Measurements from ENCODE around the gene CHRM4.
A peak's percentile ranks its signal among the peaks of the same experiment; 100 is the strongest.

The CHRM4 gene

DNA sequence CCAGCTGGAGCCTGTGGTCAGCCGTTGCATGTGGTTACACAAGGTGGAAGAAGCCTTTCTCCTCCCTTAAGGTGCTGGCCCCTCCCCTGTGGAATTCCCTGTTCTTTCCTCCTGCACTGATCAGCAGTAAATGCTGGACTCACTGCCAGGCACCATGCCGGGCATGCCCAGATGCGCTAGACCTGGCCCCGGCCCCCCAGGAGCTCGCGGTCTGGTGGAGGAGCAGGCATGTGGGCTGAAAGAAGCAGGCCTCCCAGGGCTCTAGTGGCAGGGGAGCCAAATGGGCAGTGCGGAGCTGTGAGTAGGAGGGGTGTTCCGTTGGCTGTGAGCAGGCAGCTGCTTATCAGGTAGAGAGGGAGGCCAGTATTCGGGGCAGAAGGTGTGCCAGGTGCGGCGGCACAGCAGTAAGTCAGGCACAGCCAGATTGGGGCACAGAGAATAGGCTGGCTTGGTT lies 34.1 kb downstream of the CHRM4 start:
- Mint-ChIP-seq H3K9me3 (no peaks in the 10 kb centered on the region), H3K27ac (peak overlapping the region; percentile 92), H3K4me1 (peaks cover 71% of the 10 kb centered on the region), H3K36me3 (peaks cover 3% of the 10 kb centered on the region), H3K4me3 (peak overlapping the region; percentile 29)
- ATAC-seq (no peak), DNase-seq (ENCODE audit: low spot score in 2 of 2) (no peak)

GRCh38 chr11:46356924-46357482 lies 34.6 kb downstream of the CHRM4 start:
- peaks cover 71% of the 10 kb centered on the region for H3K4me1 Mint-ChIP-seq
- peak overlapping the region; percentile 29 for H3K4me3 Mint-ChIP-seq
- no peaks in the 10 kb centered on the region for H3K9me3 Mint-ChIP-seq
- peak overlapping the region; percentile 92 for H3K27ac Mint-ChIP-seq
- H3K36me3 Mint-ChIP-seq: peaks cover 5% of the 10 kb centered on the region
- DNase-seq (ENCODE audit: low spot score in 2 of 2): no peak
- ATAC-seq: no peak

DNA sequence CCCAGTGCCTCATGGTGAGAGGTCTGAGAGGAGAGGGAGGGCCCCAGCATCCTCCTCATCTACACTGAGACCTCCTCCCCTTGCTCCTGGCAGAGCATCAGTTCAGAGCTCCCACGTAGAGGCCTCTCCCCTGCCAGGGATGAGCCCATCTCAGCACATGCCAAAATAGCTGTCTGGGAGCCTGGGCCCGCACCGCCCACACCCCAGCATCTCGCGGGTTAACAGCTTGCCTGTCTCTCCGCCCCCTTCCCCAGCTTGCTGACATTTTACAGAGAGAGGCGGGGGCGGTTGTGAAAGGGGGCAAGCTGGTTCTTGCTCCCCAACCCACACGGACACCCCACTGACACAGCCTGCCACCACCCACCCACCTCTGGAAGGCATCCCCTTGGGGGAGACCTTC lies 37.9 kb downstream of the CHRM4 start:
- DNase-seq (ENCODE audit: low spot score in 2 of 2) (no peak), ATAC-seq (peak; percentile 26)
- H3K36me3 Mint-ChIP-seq: peaks cover 13% of the 10 kb centered on the region

GRCh38 chr11:46352063-46352841 lies 39.3 kb downstream of the CHRM4 start:
- peak; percentile 82 to 92 for DNase-seq (ENCODE audit: low spot score in 2 of 2)
- peaks cover 88% of the 10 kb centered on the region for H3K4me1 Mint-ChIP-seq
- peak; percentile 59 for ATAC-seq
- no peaks in the 10 kb centered on the region for H3K9me3 Mint-ChIP-seq
- H3K36me3 Mint-ChIP-seq: peaks cover 13% of the 10 kb centered on the region
- peak overlapping the region; percentile 97 for H3K27ac Mint-ChIP-seq
- peak overlapping the region; percentile 74 for H3K4me3 Mint-ChIP-seq

More for the DNA sequence above, 37.9 kb downstream of the CHRM4 start:
- peaks cover 90% of the 10 kb centered on the region for H3K4me1 Mint-ChIP-seq
- peak overlapping the region; percentile 97 for H3K27ac Mint-ChIP-seq
- H3K4me3 Mint-ChIP-seq: peak overlapping the region; percentile 74
- H3K9me3 Mint-ChIP-seq: no peaks in the 10 kb centered on the region

DNA sequence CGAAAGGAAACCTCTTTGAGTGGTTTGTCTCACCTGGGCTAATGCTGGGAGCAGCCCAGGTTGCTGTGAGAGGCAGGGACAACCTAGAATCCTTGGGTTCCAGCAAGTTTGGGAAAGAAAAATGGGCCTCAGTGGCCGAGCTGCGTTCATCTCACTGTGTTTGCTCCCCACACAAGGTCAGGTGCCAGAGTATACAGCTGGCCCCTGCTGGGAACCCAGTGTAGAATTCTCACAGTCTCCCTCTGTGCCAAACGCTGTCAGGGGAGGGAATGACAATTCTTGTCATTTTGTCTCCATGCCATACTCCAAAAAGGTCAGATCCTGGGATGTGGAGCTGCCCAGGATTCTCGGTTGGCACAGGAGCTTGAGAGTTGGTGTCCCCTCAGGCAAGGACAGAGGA lies 40.0 kb downstream of the CHRM4 start:
- Mint-ChIP-seq H3K27ac (peak overlapping the region; percentile 97), H3K4me3 (peak overlapping the region; percentile 74), H3K36me3 (peaks cover 18% of the 10 kb centered on the region), H3K4me1 (peaks cover 87% of the 10 kb centered on the region), H3K9me3 (no peaks in the 10 kb centered on the region)
- no peak for DNase-seq (ENCODE audit: low spot score in 2 of 2)
- ATAC-seq: no peak

- DNase-seq (ENCODE audit: low spot score in 2 of 2) (no peak), ATAC-seq (no peak)
- no peaks in the 10 kb centered on the region for H3K9me3 Mint-ChIP-seq
- H3K36me3 Mint-ChIP-seq: peaks cover 18% of the 10 kb centered on the region
- peaks cover 87% of the 10 kb centered on the region for H3K4me1 Mint-ChIP-seq
- peak overlapping the region; percentile 97 for H3K27ac Mint-ChIP-seq
- peak overlapping the region; percentile 74 for H3K4me3 Mint-ChIP-seq
Observed at GRCh38 chr11:46351148-46351547, 40.4 kb downstream of the CHRM4 start.

DNA sequence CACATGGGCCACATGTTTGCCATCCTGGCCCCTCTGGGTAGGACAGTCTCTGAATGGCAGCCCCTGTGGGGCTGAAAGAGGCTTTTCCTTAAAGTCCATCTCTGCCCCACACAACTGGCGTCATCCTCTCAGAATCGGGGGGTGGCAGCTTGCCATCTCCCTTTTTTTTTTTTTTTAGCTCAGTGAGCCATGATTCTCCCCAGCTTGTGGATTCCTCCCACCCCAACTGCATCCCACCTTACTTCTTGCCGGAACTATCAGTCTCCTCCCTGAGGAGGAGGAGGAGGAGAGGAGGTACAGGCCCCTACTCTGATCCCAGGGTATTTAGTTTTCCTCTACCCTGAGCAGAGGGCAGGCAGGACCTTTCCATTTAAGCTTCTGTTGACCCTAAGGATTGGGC lies 40.9 kb downstream of the CHRM4 start:
- H3K9me3 Mint-ChIP-seq: no peaks in the 10 kb centered on the region
- peaks cover 18% of the 10 kb centered on the region for H3K36me3 Mint-ChIP-seq
- DNase-seq (ENCODE audit: low spot score in 2 of 2) (no peak), ATAC-seq (no peak)
- peak overlapping the region; percentile 97 for H3K27ac Mint-ChIP-seq
- peak overlapping the region; percentile 74 for H3K4me3 Mint-ChIP-seq
- peaks cover 87% of the 10 kb centered on the region for H3K4me1 Mint-ChIP-seq

GRCh38 chr11:46348566-46349401 lies 42.8 kb downstream of the CHRM4 start:
- peak overlapping the region; percentile 97 for H3K27ac Mint-ChIP-seq
- peaks cover 82% of the 10 kb centered on the region for H3K4me1 Mint-ChIP-seq
- peaks cover 18% of the 10 kb centered on the region for H3K36me3 Mint-ChIP-seq
- H3K4me3 Mint-ChIP-seq: peak overlapping the region; percentile 74
- DNase-seq (ENCODE audit: low spot score in 2 of 2) (peak in 1 of 2 donors; percentile 81), ATAC-seq (peak; percentile 39)
- H3K9me3 Mint-ChIP-seq: no peaks in the 10 kb centered on the region

- H3K27ac Mint-ChIP-seq: peak overlapping the region; percentile 97
- ATAC-seq: peak; percentile 1
- peaks cover 72% of the 10 kb centered on the region for H3K4me1 Mint-ChIP-seq
- H3K4me3 Mint-ChIP-seq: peak overlapping the region; percentile 74
- no peaks in the 10 kb centered on the region for H3K9me3 Mint-ChIP-seq
- DNase-seq (ENCODE audit: low spot score in 2 of 2): no peak
- peaks cover 17% of the 10 kb centered on the region for H3K36me3 Mint-ChIP-seq
Observed at GRCh38 chr11:46347637-46348311, 43.8 kb downstream of the CHRM4 start.

GRCh38 chr11:46346886-46347636 lies 44.5 kb downstream of the CHRM4 start, which contains the start of gene DGKZ:
TSS of gene DGKZ (plus strand) at chr11:46347463. CDS start at chr11:46347660, 197 bp downstream.
- DNase-seq (ENCODE audit: low spot score in 2 of 2) (peak; percentile 95 to 100), ATAC-seq (peak; percentile 82)
- H3K4me3 Mint-ChIP-seq: peak within 1 kb of the TSS; percentile 74
- peak within 1 kb of the TSS; percentile 97 for H3K27ac Mint-ChIP-seq
- H3K36me3 Mint-ChIP-seq: peaks cover 13% of the 10 kb centered on the region
- no peaks in the 10 kb centered on the region for H3K9me3 Mint-ChIP-seq
- H3K4me1 Mint-ChIP-seq: peaks cover 65% of the 10 kb centered on the region

GRCh38 chr11:46345881-46346484 lies 45.6 kb downstream of the CHRM4 start:
- H3K36me3 Mint-ChIP-seq: peaks cover 8% of the 10 kb centered on the region
- no peak overlapping the region for H3K27ac Mint-ChIP-seq
- peak in 1 of 2 donors; percentile 60 for DNase-seq (ENCODE audit: low spot score in 2 of 2)
- peak overlapping the region; percentile 74 for H3K4me3 Mint-ChIP-seq
- H3K4me1 Mint-ChIP-seq: peaks cover 54% of the 10 kb centered on the region
- no peaks in the 10 kb centered on the region for H3K9me3 Mint-ChIP-seq
- no peak for ATAC-seq

GRCh38 chr11:46345131-46345597 lies 46.4 kb downstream of the CHRM4 start:
- peaks cover 46% of the 10 kb centered on the region for H3K4me1 Mint-ChIP-seq
- H3K4me3 Mint-ChIP-seq: peak overlapping the region; percentile 74
- H3K36me3 Mint-ChIP-seq: peaks cover 4% of the 10 kb centered on the region
- ATAC-seq (no peak), DNase-seq (ENCODE audit: low spot score in 2 of 2) (no peak)
- H3K9me3 Mint-ChIP-seq: no peaks in the 10 kb centered on the region
- H3K27ac Mint-ChIP-seq: peak overlapping the region; percentile 69

DNA sequence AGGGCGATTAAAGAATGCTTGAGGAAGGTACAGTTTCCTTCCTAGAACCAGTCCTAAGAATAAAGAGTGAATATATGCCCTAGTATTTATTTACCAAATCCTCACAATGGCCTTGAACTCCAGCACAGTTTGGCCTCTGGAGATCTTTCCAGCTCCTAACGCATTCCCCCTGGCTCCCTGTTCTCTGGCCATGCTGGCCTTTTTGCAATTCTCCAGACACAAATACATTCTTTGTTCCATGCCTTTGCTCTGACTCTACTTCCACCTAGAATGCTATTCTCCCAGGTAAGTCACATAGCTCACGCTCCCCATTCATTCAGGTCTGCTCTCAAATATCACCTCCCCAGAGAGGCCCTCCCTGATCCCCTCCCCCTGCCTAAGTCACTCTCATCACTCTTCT lies 48.1 kb downstream of the CHRM4 start:
- no peak overlapping the region for H3K27ac Mint-ChIP-seq
- DNase-seq (ENCODE audit: low spot score in 2 of 2) (no peak), ATAC-seq (no peak)
- H3K36me3 Mint-ChIP-seq: peaks cover 4% of the 10 kb centered on the region
- peaks cover 29% of the 10 kb centered on the region for H3K4me1 Mint-ChIP-seq
- no peak overlapping the region for H3K4me3 Mint-ChIP-seq
- H3K9me3 Mint-ChIP-seq: no peaks in the 10 kb centered on the region

- H3K27ac Mint-ChIP-seq: no peak overlapping the region
- ATAC-seq (no peak), DNase-seq (ENCODE audit: low spot score in 2 of 2) (no peak)
- peaks cover 4% of the 10 kb centered on the region for H3K36me3 Mint-ChIP-seq
- H3K4me3 Mint-ChIP-seq: no peak overlapping the region
- H3K4me1 Mint-ChIP-seq: peaks cover 25% of the 10 kb centered on the region
- H3K9me3 Mint-ChIP-seq: no peaks in the 10 kb centered on the region
Observed at GRCh38 chr11:46342239-46342638, 49.3 kb downstream of the CHRM4 start.
